Stimulated activated naive CD4-positive, alpha-beta T cell treated with Interleukin-2 at 50 U/mL for 16 hours (primary cell): ENCODE results near the gene FOSL1.

Experiments
- DNase-seq: peaks from one replicate; lab custom pipeline; 2025; lab: John Stamatoyannopoulos, UW

The FOSL1 gene

GRCh38 chr11:65882120-65883057 is 17.8 kb downstream of the FOSL1 start:
- no peak for DNase-seq

- DNase-seq = no peak
Observed at GRCh38 chr11:65880844-65881421, 19.3 kb downstream of the FOSL1 start.

GRCh38 chr11:65880027-65880426 is 20.2 kb downstream of the FOSL1 start:
- DNase-seq = no peak

- no peak for DNase-seq
Observed at GRCh38 chr11:65879617-65880016, 20.6 kb downstream of the FOSL1 start, which contains the start of gene CTSW. CTSW (plus strand) TSS chr11:65879837; CDS start chr11:65879855, 18 bp downstream.

- DNase-seq = peak; percentile 87
Observed at GRCh38 chr11:65873318-65874156, 26.7 kb downstream of the FOSL1 start.

- DNase-seq = no peak
Observed at GRCh38 chr11:65872586-65873317, 27.4 kb downstream of the FOSL1 start, which contains the start of gene EFEMP2. EFEMP2 (minus strand) TSS chr11:65872800; CDS start chr11:65872354, 446 bp downstream.

GRCh38 chr11:65871811-65872548 is 28.2 kb downstream of the FOSL1 start:
- no peak for DNase-seq

- no peak for DNase-seq
Observed at GRCh38 chr11:65870706-65871681, 29.2 kb downstream of the FOSL1 start.

- DNase-seq = no peak
Observed at GRCh38 chr11:65870307-65870658, 29.9 kb downstream of the FOSL1 start.

- no peak for DNase-seq
Observed at GRCh38 chr11:65869643-65870306, 30.4 kb downstream of the FOSL1 start.

GRCh38 chr11:65868907-65869306 is 31.3 kb downstream of the FOSL1 start:
- DNase-seq = no peak

GRCh38 chr11:65868076-65868667 is 32.0 kb downstream of the FOSL1 start:
- DNase-seq = peak; percentile 20

- DNase-seq = no peak
Observed at GRCh38 chr11:65867284-65868071, 32.7 kb downstream of the FOSL1 start.

- no peak for DNase-seq
Observed at GRCh38 chr11:65866509-65867283, 33.5 kb downstream of the FOSL1 start.

GRCh38 chr11:65865550-65866172 is 34.5 kb downstream of the FOSL1 start:
- DNase-seq = no peak

GRCh38 chr11:65864706-65865471 is 35.3 kb downstream of the FOSL1 start:
- no peak for DNase-seq
